Liver (tissue), 9 donors: ENCODE data around the gene TRIOBP. TPM values are rescaled to one million over a fixed set of nuclear protein-coding genes. Genes with fewer than 3 reads are reported as not detected.

Source experiments
- DNase-seq: peaks from one replicate; pipeline ENCODE4 v3.0.0-alpha.2; 2017; ENCODE audit warnings: low spot score
- H3K27ac ChIP-seq, 2 donors: one replicate each; pipeline ENCODE4 v1.7.0; 2013; ENCODE audit warnings: inconsistent platforms in 2 of 2, low read length in 2 of 2, control low read depth in 1 of 2, low read depth in 1 of 2, mild to moderate bottlenecking in 1 of 2
- H3K27me3 ChIP-seq, 4 donors: one replicate each; pipeline versions ENCODE4 v1.6.1 to v1.7.0; 2013; ENCODE audit warnings: low read length in 3 of 4, inconsistent platforms in 1 of 4, mild to moderate bottlenecking in 1 of 4, moderate library complexity in 1 of 4; ENCODE audit not compliant: control insufficient read depth in 4 of 4, insufficient read depth in 4 of 4
- H3K36me3 ChIP-seq, 4 donors: one replicate each; pipeline versions ENCODE4 v1.6.1 to v1.7.0; 2013; ENCODE audit warnings: low read length in 3 of 4, mild to moderate bottlenecking in 3 of 4, low read depth in 1 of 4, moderate library complexity in 1 of 4; ENCODE audit not compliant: control insufficient read depth in 4 of 4, insufficient read depth in 3 of 4
- H3K4me1 ChIP-seq, 4 donors: one replicate each; pipeline versions ENCODE4 v1.6.1 to v1.7.0; 2013; ENCODE audit warnings: low read length in 3 of 4, mild to moderate bottlenecking in 3 of 4, moderate library complexity in 1 of 4; ENCODE audit not compliant: control insufficient read depth in 4 of 4, insufficient read depth in 4 of 4
- H3K4me3 ChIP-seq, 3 donors: one replicate each; pipeline versions ENCODE4 v1.6.1 to v1.7.0; 2013; ENCODE audit warnings: low read length in 3 of 3, control low read depth in 1 of 3, low read depth in 1 of 3, mild to moderate bottlenecking in 1 of 3
- H3K9ac ChIP-seq, 2 donors: one replicate each; pipeline ENCODE4 v1.7.0; 2013; ENCODE audit warnings: low read length in 2 of 2, mild to moderate bottlenecking in 2 of 2, moderate library complexity in 2 of 2, control low read depth in 1 of 2, low read depth in 1 of 2
- H3K9me3 ChIP-seq, 4 donors: one replicate each; pipeline versions ENCODE4 v1.6.1 to v1.7.0; 2013; ENCODE audit warnings: low read length in 3 of 4; ENCODE audit not compliant: control insufficient read depth in 4 of 4
- FOXA1 ChIP-seq: IDR thresholded peaks from 2 replicates; pipeline ENCODE4 v1.6.1; 2016; ENCODE audit warnings: antibody characterized with exemption
- GABPA ChIP-seq, 2 donors: IDR thresholded peaks in 1 of 2; conservative IDR thresholded peaks in 1 of 2; 2 replicates each; pipeline ENCODE4 v1.6.1; 2016; ENCODE audit warnings: antibody characterized with exemption in 2 of 2, mild to moderate bottlenecking in 1 of 2, moderate library complexity in 1 of 2
- HNF4G ChIP-seq: IDR thresholded peaks from 2 replicates; pipeline ENCODE4 v1.6.1; 2016; ENCODE audit warnings: antibody characterized with exemption
- RAD21 ChIP-seq, 2 donors: IDR thresholded peaks; 2 replicates each; pipeline ENCODE4 v1.6.1; 2016; ENCODE audit warnings: antibody characterized with exemption in 2 of 2, mild to moderate bottlenecking in 2 of 2
- RXRA ChIP-seq, 2 donors: IDR thresholded peaks; 2 replicates each; pipeline ENCODE4 v1.6.1; 2017 to 2018; ENCODE audit warnings: antibody characterized with exemption in 2 of 2, mild to moderate bottlenecking in 1 of 2
- SP1 ChIP-seq: IDR thresholded peaks from 2 replicates; pipeline ENCODE4 v1.6.1; 2018; ENCODE audit warnings: antibody characterized with exemption, mild to moderate bottlenecking
- TAF1 ChIP-seq: conservative IDR thresholded peaks from 2 replicates; pipeline ENCODE4 v1.6.1; 2016; ENCODE audit warnings: antibody characterized with exemption, mild to moderate bottlenecking
- YY1 ChIP-seq: IDR thresholded peaks from 2 replicates; pipeline ENCODE4 v1.6.1; 2016; ENCODE audit warnings: antibody characterized with exemption, mild to moderate bottlenecking
- WGBS: extraction: QIAGEN DNeasy Blood & Tissue Kit; methylation state at CpG from one replicate; pipeline ENCODE4 v1.1.7; 2013; 5-methylcytosine and 5-hydroxymethylcytosine counted together
- polyA plus RNA-seq, 2 donors: library from polyadenylated mRNA; stranded (reverse) in 1 of 2; unstranded in 1 of 2; fragments of 200-250 nt in 1 of 2; fragments of >200 nt in 1 of 2; fragmentation: Nextera tagmentation in 1 of 2; extraction: Ambion mirVana in 1 of 2; gene quantifications; one replicate each; pipeline versions ENCODE4 v1.2.1 to v1.2.3, GENCODE V29; 2013 to 2015
- total RNA-seq, 2 donors: library from RNA; depleted of rRNA; stranded (reverse); fragments of >200 nt; gene quantifications; one replicate each; pipeline ENCODE4 v1.2.3, GENCODE V29; 2014
- TF ChIP-seq, protein P1 (sequence below): IDR thresholded peaks from 2 replicates; pipeline ENCODE4 v1.6.1; 2016; ENCODE audit warnings: antibody characterized with exemption
- TF ChIP-seq, protein P2 (sequence below): IDR thresholded peaks from 2 replicates; pipeline ENCODE4 v1.6.1; 2016; ENCODE audit warnings: antibody characterized with exemption
- TF ChIP-seq, protein P3 (sequence below): fragments of 150-350 bp; IDR thresholded peaks from 2 replicates; pipeline ENCODE4 v1.5.1; 2017; ENCODE audit warnings: improper control_type of control experiment, low read depth, low read length; ENCODE audit not compliant: missing input control
- TF ChIP-seq, protein P4 (sequence below): IDR thresholded peaks from 2 replicates; pipeline ENCODE4 v1.6.1; 2016; ENCODE audit warnings: antibody characterized with exemption
- TF ChIP-seq, protein P5 (sequence below): IDR thresholded peaks from 2 replicates; pipeline ENCODE4 v1.6.1; 2016; ENCODE audit warnings: antibody characterized with exemption, mild to moderate bottlenecking
- donor health status: healthy.
- donor health status: healthy.
- donor health status: healthy.
- donor health status: healthy.
- donor health status: healthy.

TRIOBP gene
- total and polyA plus RNA-seq, 4 donors, result 4.8 to 41.1 (median 21.6) TPM

DNA sequence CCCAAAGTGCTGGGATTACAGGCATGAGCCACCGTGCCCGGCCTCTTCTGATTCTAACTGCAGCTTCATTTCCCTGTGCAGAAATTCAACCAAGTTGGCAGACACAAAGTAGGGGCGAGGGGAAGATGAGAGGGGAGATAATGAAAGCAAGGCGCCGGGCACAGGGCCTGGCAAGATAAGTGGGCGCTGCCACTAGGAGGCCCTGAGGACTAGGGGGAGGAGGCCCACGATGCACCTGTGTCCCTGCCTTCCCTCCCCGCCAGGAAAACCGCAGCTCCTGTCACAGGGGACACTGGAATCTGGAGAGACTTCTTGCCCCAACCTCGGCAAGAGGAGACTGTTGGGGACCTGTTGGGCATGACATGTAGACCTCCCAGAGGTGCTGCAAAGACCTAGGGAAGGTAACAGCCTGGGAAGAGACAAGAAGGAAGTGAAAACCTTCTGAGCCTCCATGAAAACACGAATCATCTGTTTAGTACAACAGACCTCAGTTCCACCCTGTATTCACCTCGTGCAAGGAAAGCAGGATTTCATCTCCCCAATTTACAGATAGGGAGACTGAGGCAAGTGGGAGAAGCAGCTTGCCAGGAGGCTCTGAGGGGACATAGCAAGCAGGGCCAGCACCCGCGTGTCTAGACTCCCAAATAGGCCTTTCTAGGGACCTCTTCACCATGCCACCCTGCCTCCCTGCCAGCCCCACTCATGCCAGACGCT lies 24.5 kb upstream of the TRIOBP start:
- no peak for DNase-seq
- peaks cover 10 to 27% (median 22%) of the 10 kb centered on the region in 4 donors for H3K4me1 ChIP-seq
- H3K9ac ChIP-seq, result no peak overlapping the region
- H3K27me3 ChIP-seq, result no peaks in the 10 kb centered on the region
- WGBS, result 79% methylated on average over 15 of the region's 15 CpGs
- H3K36me3 ChIP-seq, result peaks cover 0 to 3% (median 1%) of the 10 kb centered on the region in 4 donors
- no peak overlapping the region for H3K27ac ChIP-seq
- H3K9me3 ChIP-seq, result no peaks in the 10 kb centered on the region
- TF ChIP-seq, protein P1, sequence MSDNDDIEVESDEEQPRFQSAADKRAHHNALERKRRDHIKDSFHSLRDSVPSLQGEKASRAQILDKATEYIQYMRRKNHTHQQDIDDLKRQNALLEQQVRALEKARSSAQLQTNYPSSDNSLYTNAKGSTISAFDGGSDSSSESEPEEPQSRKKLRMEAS, result no peak
- no peak for TF ChIP-seq RXRA (IDR thresholded peaks at IDR 0.05)
- TF ChIP-seq, protein P2, sequence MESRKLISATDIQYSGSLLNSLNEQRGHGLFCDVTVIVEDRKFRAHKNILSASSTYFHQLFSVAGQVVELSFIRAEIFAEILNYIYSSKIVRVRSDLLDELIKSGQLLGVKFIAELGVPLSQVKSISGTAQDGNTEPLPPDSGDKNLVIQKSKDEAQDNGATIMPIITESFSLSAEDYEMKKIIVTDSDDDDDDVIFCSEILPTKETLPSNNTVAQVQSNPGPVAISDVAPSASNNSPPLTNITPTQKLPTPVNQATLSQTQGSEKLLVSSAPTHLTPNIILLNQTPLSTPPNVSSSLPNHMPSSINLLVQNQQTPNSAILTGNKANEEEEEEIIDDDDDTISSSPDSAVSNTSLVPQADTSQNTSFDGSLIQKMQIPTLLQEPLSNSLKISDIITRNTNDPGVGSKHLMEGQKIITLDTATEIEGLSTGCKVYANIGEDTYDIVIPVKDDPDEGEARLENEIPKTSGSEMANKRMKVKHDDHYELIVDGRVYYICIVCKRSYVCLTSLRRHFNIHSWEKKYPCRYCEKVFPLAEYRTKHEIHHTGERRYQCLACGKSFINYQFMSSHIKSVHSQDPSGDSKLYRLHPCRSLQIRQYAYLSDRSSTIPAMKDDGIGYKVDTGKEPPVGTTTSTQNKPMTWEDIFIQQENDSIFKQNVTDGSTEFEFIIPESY, result no peak
- no peak for TF ChIP-seq YY1
- TF ChIP-seq, protein P3, sequence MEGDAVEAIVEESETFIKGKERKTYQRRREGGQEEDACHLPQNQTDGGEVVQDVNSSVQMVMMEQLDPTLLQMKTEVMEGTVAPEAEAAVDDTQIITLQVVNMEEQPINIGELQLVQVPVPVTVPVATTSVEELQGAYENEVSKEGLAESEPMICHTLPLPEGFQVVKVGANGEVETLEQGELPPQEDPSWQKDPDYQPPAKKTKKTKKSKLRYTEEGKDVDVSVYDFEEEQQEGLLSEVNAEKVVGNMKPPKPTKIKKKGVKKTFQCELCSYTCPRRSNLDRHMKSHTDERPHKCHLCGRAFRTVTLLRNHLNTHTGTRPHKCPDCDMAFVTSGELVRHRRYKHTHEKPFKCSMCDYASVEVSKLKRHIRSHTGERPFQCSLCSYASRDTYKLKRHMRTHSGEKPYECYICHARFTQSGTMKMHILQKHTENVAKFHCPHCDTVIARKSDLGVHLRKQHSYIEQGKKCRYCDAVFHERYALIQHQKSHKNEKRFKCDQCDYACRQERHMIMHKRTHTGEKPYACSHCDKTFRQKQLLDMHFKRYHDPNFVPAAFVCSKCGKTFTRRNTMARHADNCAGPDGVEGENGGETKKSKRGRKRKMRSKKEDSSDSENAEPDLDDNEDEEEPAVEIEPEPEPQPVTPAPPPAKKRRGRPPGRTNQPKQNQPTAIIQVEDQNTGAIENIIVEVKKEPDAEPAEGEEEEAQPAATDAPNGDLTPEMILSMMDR, result no peak
- no peak for TF ChIP-seq HNF4G
- no peak for TF ChIP-seq SP1
- TF ChIP-seq TAF1, result no peak
- TF ChIP-seq RAD21 (IDR thresholded peaks at IDR 0.05), result no peak
- H3K4me3 ChIP-seq, result no peak overlapping the region

DNA sequence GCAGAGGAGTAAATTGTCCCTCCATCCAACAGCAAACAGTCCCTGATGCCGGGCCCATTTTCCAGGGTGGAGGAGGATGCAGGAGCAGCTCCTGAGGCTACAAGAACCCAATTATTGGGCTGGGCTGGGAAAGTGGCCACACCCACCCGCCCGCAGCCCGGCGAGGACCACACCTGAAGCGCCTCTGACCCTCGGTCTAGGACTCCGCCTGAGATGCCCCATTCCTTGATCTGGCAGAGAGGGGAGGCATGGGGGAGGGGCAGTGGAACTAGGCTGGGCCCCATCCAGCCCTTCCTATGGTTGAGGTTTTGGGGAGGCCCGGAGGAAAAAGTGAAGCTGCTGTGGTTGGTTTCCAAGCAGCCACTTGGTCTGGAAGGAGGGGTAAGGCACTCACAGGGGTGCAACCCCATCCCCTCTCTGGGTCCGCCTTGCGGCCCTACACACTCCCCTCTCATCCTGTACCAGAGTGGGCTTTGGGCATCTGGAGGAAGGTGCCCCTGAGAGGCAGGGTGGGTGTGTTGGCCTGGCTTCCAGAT lies 23.9 kb upstream of the TRIOBP start:
- TF ChIP-seq, protein P4, sequence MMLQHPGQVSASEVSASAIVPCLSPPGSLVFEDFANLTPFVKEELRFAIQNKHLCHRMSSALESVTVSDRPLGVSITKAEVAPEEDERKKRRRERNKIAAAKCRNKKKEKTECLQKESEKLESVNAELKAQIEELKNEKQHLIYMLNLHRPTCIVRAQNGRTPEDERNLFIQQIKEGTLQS, result no peak
- TF ChIP-seq, protein P3, result no peak
- TF ChIP-seq RXRA (IDR thresholded peaks at IDR 0.05), result no peak
- TF ChIP-seq TAF1, result no peak
- TF ChIP-seq, protein P5, sequence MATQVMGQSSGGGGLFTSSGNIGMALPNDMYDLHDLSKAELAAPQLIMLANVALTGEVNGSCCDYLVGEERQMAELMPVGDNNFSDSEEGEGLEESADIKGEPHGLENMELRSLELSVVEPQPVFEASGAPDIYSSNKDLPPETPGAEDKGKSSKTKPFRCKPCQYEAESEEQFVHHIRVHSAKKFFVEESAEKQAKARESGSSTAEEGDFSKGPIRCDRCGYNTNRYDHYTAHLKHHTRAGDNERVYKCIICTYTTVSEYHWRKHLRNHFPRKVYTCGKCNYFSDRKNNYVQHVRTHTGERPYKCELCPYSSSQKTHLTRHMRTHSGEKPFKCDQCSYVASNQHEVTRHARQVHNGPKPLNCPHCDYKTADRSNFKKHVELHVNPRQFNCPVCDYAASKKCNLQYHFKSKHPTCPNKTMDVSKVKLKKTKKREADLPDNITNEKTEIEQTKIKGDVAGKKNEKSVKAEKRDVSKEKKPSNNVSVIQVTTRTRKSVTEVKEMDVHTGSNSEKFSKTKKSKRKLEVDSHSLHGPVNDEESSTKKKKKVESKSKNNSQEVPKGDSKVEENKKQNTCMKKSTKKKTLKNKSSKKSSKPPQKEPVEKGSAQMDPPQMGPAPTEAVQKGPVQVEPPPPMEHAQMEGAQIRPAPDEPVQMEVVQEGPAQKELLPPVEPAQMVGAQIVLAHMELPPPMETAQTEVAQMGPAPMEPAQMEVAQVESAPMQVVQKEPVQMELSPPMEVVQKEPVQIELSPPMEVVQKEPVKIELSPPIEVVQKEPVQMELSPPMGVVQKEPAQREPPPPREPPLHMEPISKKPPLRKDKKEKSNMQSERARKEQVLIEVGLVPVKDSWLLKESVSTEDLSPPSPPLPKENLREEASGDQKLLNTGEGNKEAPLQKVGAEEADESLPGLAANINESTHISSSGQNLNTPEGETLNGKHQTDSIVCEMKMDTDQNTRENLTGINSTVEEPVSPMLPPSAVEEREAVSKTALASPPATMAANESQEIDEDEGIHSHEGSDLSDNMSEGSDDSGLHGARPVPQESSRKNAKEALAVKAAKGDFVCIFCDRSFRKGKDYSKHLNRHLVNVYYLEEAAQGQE, result no peak
- TF ChIP-seq GABPA (IDR thresholded peaks at IDR 0.05 in 1 of 2, conservative IDR thresholded peaks at IDR 0.05 in 1 of 2), result no peak
- TF ChIP-seq, protein P2, result no peak
- no peak for TF ChIP-seq FOXA1
- no peak for TF ChIP-seq HNF4G
- no peak overlapping the region for H3K27ac ChIP-seq
- H3K9me3 ChIP-seq, result no peaks in the 10 kb centered on the region
- H3K9ac ChIP-seq, result no peak overlapping the region
- H3K4me1 ChIP-seq, result peaks cover 10 to 29% (median 23%) of the 10 kb centered on the region in 4 donors
- H3K27me3 ChIP-seq, result no peaks in the 10 kb centered on the region
- 81% methylated on average over 11 of the region's 11 CpGs for WGBS
- H3K4me3 ChIP-seq, result no peak overlapping the region
- DNase-seq, result no peak
- H3K36me3 ChIP-seq, result no peaks in the 10 kb centered on the region
